Activated naive CD8-positive, alpha-beta T cell (primary cell): ENCODE data around the gene DSTYK.

Experiments
- H3K27ac Mint-ChIP-seq: one replicate; pipeline ENCODE4 v1.8.0; 2021; ENCODE audit warnings: mixed read lengths
- H3K27me3 Mint-ChIP-seq: one replicate; pipeline ENCODE4 v1.8.0; 2021; ENCODE audit warnings: mixed read lengths
- H3K36me3 Mint-ChIP-seq: one replicate; pipeline ENCODE4 v1.8.0; 2021; ENCODE audit warnings: mixed read lengths
- H3K4me1 Mint-ChIP-seq: one replicate; pipeline ENCODE4 v1.8.0; 2021; ENCODE audit warnings: low read depth, mixed read lengths
- H3K4me3 Mint-ChIP-seq: one replicate; pipeline ENCODE4 v1.8.0; 2021; ENCODE audit warnings: mild to moderate bottlenecking, mixed read lengths
- H3K9me3 Mint-ChIP-seq: one replicate; pipeline ENCODE4 v1.8.0; 2021; ENCODE audit warnings: low read depth, mixed read lengths

Gene DSTYK

GRCh38 chr1:205150651-205151428 lies 60.7 kb downstream of the DSTYK start:
- Mint-ChIP-seq H3K4me3 (no peak overlapping the region), H3K4me1 (no peaks in the 10 kb centered on the region), H3K27ac (no peak overlapping the region), H3K36me3 (peaks cover 13% of the 10 kb centered on the region), H3K9me3 (no peaks in the 10 kb centered on the region), H3K27me3 (no peaks in the 10 kb centered on the region)

- H3K36me3 Mint-ChIP-seq = peaks cover 5% of the 10 kb centered on the region
- H3K9me3 Mint-ChIP-seq = no peaks in the 10 kb centered on the region
- H3K27ac Mint-ChIP-seq = no peak overlapping the region
- no peaks in the 10 kb centered on the region for H3K27me3 Mint-ChIP-seq
- H3K4me1 Mint-ChIP-seq = no peaks in the 10 kb centered on the region
- no peak overlapping the region for H3K4me3 Mint-ChIP-seq
Measured at GRCh38 chr1:205147191-205147835, 64.2 kb downstream of the DSTYK start.

DNA sequence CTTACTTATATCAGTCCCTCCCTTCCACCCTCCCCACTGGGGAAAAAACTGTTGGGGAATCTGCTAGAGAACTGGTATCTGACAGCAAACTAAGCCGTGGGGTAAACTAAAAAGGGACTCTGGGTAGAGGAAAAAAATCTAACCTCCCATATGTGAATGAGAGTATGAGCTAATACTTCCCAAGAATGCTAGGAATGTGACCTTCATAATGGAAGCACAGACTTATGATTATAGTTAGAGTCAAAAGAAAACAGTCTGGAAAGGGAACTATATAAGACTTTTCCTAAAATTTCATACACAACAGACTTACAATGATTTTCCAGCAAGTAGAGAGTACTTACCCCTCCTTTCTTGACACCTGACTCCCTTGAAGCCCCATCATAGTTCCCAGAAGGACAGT lies 66.8 kb downstream of the DSTYK start:
- Mint-ChIP-seq H3K4me3 (no peak overlapping the region), H3K27ac (no peak overlapping the region), H3K27me3 (no peaks in the 10 kb centered on the region), H3K4me1 (peaks cover 9% of the 10 kb centered on the region), H3K36me3 (peaks cover 3% of the 10 kb centered on the region), H3K9me3 (no peaks in the 10 kb centered on the region)

DNA sequence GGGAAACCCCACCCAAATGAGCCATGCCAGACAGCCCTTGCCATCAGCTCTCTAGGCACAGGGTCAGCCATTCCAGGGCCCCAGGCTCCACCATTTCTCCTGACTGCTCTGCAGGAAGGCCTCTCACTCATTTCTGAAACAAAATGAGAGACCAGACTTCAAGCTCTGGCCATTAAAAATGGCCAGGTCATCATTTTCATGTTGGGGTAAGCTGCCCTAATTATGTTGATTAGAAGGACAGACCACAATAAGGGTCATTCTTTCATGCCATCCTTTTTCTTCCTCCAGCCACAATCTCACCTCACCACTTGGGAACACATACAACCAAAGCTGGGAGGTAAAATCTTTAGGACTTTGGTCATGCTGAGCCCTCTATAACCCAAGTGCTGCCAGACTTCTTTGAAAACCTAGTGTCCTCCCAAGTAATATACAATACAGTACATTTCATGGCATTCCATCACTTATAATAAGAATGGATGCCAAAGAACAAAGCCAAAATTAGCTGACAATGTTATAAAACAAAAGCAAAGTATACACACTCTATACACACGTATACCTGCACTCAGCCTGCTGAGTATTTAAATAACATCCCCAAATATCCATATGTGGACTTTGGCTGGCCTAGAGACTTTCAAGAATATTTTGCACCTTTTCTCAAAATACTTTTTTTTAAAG lies 67.3 kb downstream of the DSTYK start:
- Mint-ChIP-seq H3K4me1 (peaks cover 9% of the 10 kb centered on the region), H3K36me3 (peaks cover 3% of the 10 kb centered on the region), H3K27me3 (no peaks in the 10 kb centered on the region), H3K9me3 (no peaks in the 10 kb centered on the region), H3K4me3 (no peak overlapping the region), H3K27ac (no peak overlapping the region)

- Mint-ChIP-seq H3K4me1 (peaks cover 9% of the 10 kb centered on the region), H3K27ac (peak overlapping the region; percentile 31), H3K4me3 (no peak overlapping the region), H3K27me3 (no peaks in the 10 kb centered on the region), H3K9me3 (no peaks in the 10 kb centered on the region), H3K36me3 (peaks cover 2% of the 10 kb centered on the region)
Measured at GRCh38 chr1:205142102-205142469, 69.4 kb downstream of the DSTYK start.

DNA sequence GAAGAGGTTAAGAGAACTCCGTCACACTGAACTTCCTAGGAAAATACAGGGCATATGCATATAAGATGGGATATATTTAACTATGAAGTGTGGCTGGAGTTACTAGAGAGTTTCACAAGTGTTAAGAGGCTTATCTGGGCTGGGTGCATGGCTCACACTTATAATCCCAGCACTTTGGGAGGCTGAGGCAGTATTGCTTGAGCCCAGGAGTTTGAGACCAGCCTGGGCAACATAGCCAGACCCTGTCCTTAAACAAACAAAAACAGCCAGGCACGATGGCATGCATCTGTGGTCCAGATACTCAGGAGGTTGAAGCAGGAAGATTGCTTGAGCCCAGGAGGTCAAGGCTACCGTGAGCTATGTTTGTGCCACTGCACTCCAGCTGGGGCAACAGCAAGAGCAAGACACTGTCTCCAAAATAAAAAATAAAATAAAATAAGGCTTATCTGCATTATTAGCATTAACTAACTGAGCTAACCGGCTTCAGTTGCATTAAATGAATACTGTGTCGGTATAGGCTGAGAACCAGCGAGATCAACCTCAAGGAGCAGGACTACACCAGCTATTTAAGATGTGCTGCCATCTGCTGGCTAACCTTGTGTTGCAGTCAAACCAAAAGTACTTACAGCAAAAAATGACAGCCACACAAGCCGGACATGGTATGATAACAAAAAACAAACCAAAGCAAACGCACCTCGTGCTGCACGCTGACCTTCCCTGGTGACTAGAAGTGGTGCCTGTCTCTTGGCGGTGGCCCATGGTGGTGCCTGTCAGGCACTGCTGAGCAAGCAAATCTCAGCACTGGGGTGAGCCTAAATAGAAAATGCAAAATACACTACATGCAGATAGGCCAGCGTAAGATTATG lies 70.0 kb downstream of the DSTYK start:
- Mint-ChIP-seq H3K9me3 (no peaks in the 10 kb centered on the region), H3K4me1 (peaks cover 9% of the 10 kb centered on the region), H3K27ac (no peak overlapping the region), H3K4me3 (no peak overlapping the region), H3K27me3 (no peaks in the 10 kb centered on the region), H3K36me3 (peaks cover 2% of the 10 kb centered on the region)

GRCh38 chr1:205140113-205140512 lies 71.4 kb downstream of the DSTYK start:
- Mint-ChIP-seq H3K27me3 (no peaks in the 10 kb centered on the region), H3K4me3 (no peak overlapping the region), H3K27ac (no peak overlapping the region), H3K36me3 (peaks cover 2% of the 10 kb centered on the region), H3K9me3 (no peaks in the 10 kb centered on the region), H3K4me1 (peaks cover 9% of the 10 kb centered on the region)

DNA sequence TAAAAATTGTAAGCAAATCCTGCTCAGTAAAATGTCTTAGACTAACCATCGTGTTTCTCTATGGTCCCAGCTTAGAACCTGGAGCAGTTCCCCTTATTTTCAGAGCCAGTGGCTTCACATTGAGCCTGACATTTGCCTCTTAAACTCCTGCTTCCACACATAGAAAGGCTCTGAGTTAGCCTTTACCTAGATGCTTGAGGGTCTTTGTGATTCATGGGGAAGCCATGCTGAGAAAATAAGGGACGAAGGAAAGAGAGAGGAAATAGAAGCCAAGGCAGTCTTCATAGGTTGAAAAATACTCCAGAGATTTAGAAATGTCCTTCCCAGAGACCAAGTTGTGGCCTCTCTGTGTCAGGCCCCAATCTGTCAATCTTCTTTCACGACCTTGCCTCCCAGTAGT lies 73.6 kb downstream of the DSTYK start:
- no peaks in the 10 kb centered on the region for H3K9me3 Mint-ChIP-seq
- no peak overlapping the region for H3K27ac Mint-ChIP-seq
- no peaks in the 10 kb centered on the region for H3K27me3 Mint-ChIP-seq
- peaks cover 9% of the 10 kb centered on the region for H3K4me1 Mint-ChIP-seq
- H3K4me3 Mint-ChIP-seq = no peak overlapping the region
- peaks cover 2% of the 10 kb centered on the region for H3K36me3 Mint-ChIP-seq

DNA sequence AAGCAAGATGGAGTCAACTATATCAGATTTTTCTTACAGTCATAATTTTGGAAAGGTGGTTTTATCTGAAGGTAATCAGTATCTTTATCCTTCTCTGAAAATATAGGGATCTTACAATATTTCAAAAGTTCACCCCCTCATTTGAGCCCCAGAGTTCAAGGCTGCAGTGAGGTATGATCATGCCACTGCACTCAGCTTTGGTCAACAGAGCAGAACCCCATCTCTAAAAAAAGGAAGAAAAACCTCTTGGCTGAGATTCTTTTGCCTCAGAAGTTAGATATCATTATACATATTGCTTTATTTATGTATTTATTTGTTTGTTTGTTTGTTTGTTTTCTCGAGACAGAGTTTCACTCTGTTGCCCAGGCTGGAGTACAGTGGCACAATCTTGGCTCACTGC lies 78.2 kb downstream of the DSTYK start:
- Mint-ChIP-seq H3K27me3 (no peaks in the 10 kb centered on the region), H3K9me3 (no peaks in the 10 kb centered on the region)

DNA sequence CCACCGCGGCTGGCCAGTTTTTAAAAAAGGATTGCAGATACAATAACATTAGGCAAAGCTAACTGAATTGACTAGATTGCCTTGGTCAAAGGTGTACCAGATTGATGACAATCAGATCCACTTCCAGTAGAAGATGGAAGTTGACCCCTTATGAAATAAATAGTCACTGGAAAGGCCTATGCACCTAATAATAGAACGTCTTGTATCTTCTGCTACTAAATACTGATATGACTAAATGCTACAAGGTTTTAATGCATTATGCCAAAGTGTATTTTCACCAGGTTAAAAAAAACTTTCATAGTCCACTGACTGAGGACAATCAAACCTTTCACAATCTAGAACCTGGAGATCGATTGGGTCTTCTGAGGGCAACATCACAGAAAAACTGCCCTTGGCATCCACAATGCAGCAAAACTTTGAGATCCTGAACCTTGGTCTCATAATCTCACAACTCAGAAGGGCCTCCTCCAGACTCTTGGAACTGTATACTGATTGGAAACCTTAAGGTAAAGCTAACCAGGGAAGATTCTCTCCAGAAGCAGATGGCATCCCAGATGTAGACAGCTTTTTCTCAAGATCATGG lies 82.0 kb downstream of the DSTYK start:
- Mint-ChIP-seq H3K27me3 (no peaks in the 10 kb centered on the region), H3K36me3 (no peaks in the 10 kb centered on the region), H3K4me3 (no peak overlapping the region), H3K27ac (no peak overlapping the region), H3K4me1 (no peaks in the 10 kb centered on the region), H3K9me3 (no peaks in the 10 kb centered on the region)

More for the DNA sequence above, 78.2 kb downstream of the DSTYK start:
- Mint-ChIP-seq H3K4me3 (no peak overlapping the region), H3K4me1 (no peaks in the 10 kb centered on the region), H3K27ac (no peak overlapping the region), H3K36me3 (peaks cover 2% of the 10 kb centered on the region)

DNA sequence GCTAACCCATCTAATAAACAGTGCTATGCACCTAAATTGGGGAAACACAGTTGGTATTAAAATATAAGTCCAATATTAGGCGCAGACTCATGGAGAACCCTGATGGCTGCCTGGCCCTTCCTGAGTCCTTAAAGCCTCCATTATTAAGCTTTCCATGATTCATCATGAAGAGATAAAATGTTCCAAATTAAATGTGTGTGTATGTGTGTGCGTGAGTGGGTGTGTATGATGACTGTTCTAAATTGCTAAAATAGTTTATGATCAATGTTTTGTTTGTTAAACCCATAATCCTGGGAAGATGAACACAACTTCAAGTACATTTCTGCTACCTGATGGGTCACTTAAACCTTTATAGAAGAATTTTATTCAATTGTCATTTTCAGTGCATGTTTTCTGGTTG lies 83.5 kb downstream of the DSTYK start:
- Mint-ChIP-seq H3K4me1 (peaks cover 4% of the 10 kb centered on the region), H3K9me3 (no peaks in the 10 kb centered on the region), H3K27ac (no peak overlapping the region), H3K4me3 (no peak overlapping the region), H3K36me3 (no peaks in the 10 kb centered on the region), H3K27me3 (no peaks in the 10 kb centered on the region)

GRCh38 chr1:205127646-205128045 lies 83.9 kb downstream of the DSTYK start:
- Mint-ChIP-seq H3K9me3 (no peaks in the 10 kb centered on the region), H3K27ac (no peak overlapping the region), H3K27me3 (no peaks in the 10 kb centered on the region), H3K36me3 (no peaks in the 10 kb centered on the region), H3K4me3 (no peak overlapping the region), H3K4me1 (peaks cover 8% of the 10 kb centered on the region)

GRCh38 chr1:205124726-205125125 lies 86.8 kb downstream of the DSTYK start:
- H3K36me3 Mint-ChIP-seq = no peaks in the 10 kb centered on the region
- H3K4me3 Mint-ChIP-seq = no peak overlapping the region
- peaks cover 30% of the 10 kb centered on the region for H3K4me1 Mint-ChIP-seq
- no peaks in the 10 kb centered on the region for H3K9me3 Mint-ChIP-seq
- no peak overlapping the region for H3K27ac Mint-ChIP-seq
- no peaks in the 10 kb centered on the region for H3K27me3 Mint-ChIP-seq

DNA sequence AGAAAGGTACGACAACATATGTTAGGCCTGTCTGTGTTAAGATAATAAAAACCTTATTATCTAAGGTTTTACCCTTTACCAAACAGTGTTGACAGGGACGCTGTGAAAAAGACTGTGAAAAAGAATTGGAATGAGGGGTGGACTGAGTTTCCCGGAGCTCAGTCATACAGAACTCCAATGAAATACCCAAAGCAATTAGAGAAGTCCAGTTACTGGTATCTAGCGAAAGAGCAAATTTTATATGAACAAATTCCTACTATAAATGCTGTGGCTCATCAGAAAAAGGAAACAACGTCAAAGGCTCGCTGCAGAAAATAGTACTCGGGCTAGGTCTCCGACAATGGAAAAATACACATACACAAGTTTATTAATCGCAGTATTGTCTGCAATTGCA lies 89.0 kb downstream of the DSTYK start:
- Mint-ChIP-seq H3K9me3 (no peaks in the 10 kb centered on the region), H3K4me1 (peaks cover 43% of the 10 kb centered on the region), H3K27ac (peak overlapping the region; percentile 99), H3K4me3 (peak overlapping the region; percentile 97), H3K36me3 (no peaks in the 10 kb centered on the region), H3K27me3 (no peaks in the 10 kb centered on the region)
